ENCODE data around the gene ITGB5. TPM values are rescaled to one million over a fixed set of nuclear protein-coding genes. Genes with fewer than 3 reads are reported as not detected.

ITGB5 gene
- total RNA-seq, 1 experiment from 2014 or later: 146 TPM

GRCh38 chr3:124916837-124917409, 29.8 kb upstream of the ITGB5 start:
- no peak overlapping the region for H3K23ac ChIP-seq (ENCODE audit: insufficient read length, low read depth, low read length)
- DNase-seq: no peak
- no peak overlapping the region for H3K4ac ChIP-seq (ENCODE audit: low read depth, low read length)
- Mint-ChIP-seq H3K4me1 (no peaks in the 10 kb centered on the region), H3K36me3 (ENCODE audit: insufficient read depth in 1 of 3, low read depth in 3 of 3) (no peaks in the 10 kb centered on the region), H3K27ac (no peak overlapping the region; a peak in 1 of 7 replicates), H3K27me3 (ENCODE audit: low read depth) (no peaks in the 10 kb centered on the region), H3K9me3 (no peaks in the 10 kb centered on the region), H3K4me3 (no peak overlapping the region)
- no peaks in the 10 kb centered on the region for H3K79me1 ChIP-seq (ENCODE audit: insufficient read depth, low read depth, low read length, poor library complexity, severe bottlenecking)
- no peaks in the 10 kb centered on the region for H4K20me1 ChIP-seq (ENCODE audit: control insufficient read depth, insufficient read depth, insufficient read length)
- H2AFZ ChIP-seq (ENCODE audit: low read length): no peak overlapping the region
- H3K27ac ChIP-seq (ENCODE audit: insufficient read length, low read depth, low read length): no peak overlapping the region
- H4K8ac ChIP-seq (replicated peaks; ENCODE audit: insufficient read length, low read depth, low read length): no peak overlapping the region
- no peak overlapping the region for H4K91ac ChIP-seq (ENCODE audit: insufficient read length, low read depth, low read length)
- H3K18ac ChIP-seq (ENCODE audit: insufficient read length, low read depth, low read length): no peak overlapping the region
- H2BK20ac ChIP-seq (ENCODE audit: low read depth, low read length, poor library complexity, severe bottlenecking): no peak overlapping the region
- H3K9me3 ChIP-seq (ENCODE audit: control insufficient read depth, low read depth, low read length): no peaks in the 10 kb centered on the region
- H3K4me2 ChIP-seq (ENCODE audit: insufficient read depth, insufficient read length, low read length): no peak overlapping the region
- H3K56ac ChIP-seq (ENCODE audit: insufficient read length, low read depth, low read length): no peak overlapping the region
- no peak for TF ChIP-seq CTCF (conservative IDR thresholded peaks at IDR 0.05)
- H3K79me2 ChIP-seq (ENCODE audit: insufficient read depth, low read length): no peaks in the 10 kb centered on the region
- no peak overlapping the region for H2BK12ac ChIP-seq (ENCODE audit: insufficient read length, low read depth, low read length)
- no peak overlapping the region for H3K9ac ChIP-seq (ENCODE audit: extremely low read depth, insufficient read length, low read length)
- no peak overlapping the region for H3K14ac ChIP-seq (ENCODE audit: insufficient read depth, low read length)
- no peak overlapping the region for H2BK120ac ChIP-seq (ENCODE audit: low read depth, low read length, poor library complexity, severe bottlenecking)
- WGBS (ENCODE audit: extremely low coverage, insufficient read length, low lambda C conversion rate): no CpG with 5 or more reads among the region's 8 CpGs
- no peaks in the 10 kb centered on the region for H3K23me2 ChIP-seq (ENCODE audit: insufficient read length, low read depth, low read length, poor library complexity, severe bottlenecking)
- H3T11ph ChIP-seq (ENCODE audit: low read length): no peak overlapping the region
- no peaks in the 10 kb centered on the region for H3K27me3 ChIP-seq (ENCODE audit: insufficient read depth, low read length)
- H3K4me1 ChIP-seq (ENCODE audit: insufficient read depth, low read length): 0 out of 2 replicates have a peak, but pooled peaks cover 2% of the 10 kb centered on the region
- no peak overlapping the region for H2AK5ac ChIP-seq (ENCODE audit: insufficient read length, low read length)
- H2BK15ac ChIP-seq (ENCODE audit: low read depth, low read length): no peak overlapping the region
- H2BK5ac ChIP-seq (ENCODE audit: insufficient read length, low read length): no peak overlapping the region
- H4K5ac ChIP-seq (ENCODE audit: insufficient read length, low read depth, low read length): no peak overlapping the region
